ENCODE measurements around the gene NSUN4.

Gene NSUN4

GRCh38 chr1:46401964-46402626, 61.5 kb downstream of the NSUN4 start:
- Histone ChIP-seq H3K9ac (ENCODE audit: low read length in 5 of 5) (no peak overlapping the region), H3K9me3 (ENCODE audit: control insufficient read depth in 5 of 5, low read length in 5 of 5) (no peaks in the 10 kb centered on the region), H3K4me3 (ENCODE audit: low read depth in 1 of 5, low read length in 5 of 5) (peak overlapping the region in 3 of 5 donors; percentile 26 to 40 (median 37))

DNA sequence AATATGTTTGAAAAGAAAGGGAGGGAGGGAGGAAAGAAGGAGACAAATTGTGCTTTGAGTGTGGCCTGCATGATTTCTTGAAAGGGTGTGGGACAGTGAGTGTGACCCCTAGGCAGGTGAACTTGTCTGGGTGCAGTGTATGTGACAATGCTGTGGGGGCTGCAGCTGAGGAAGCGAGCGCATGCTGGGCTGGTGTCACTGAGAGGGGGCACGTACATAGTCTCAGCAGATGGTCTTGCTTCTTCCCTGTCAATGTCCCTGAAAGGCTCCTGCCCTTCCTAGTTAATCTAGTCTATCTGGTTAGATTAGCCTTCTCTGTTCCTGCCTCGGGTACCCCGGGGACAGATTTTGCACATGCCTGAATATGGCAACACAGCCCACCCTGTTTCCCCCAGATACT, 63.3 kb downstream of the NSUN4 start:
- Histone ChIP-seq H3K36me3 (ENCODE audit: control insufficient read depth in 5 of 5, insufficient read depth in 5 of 5, low read length in 5 of 5) (peaks cover 0 to 13% (median 9%) of the 10 kb centered on the region in 5 donors), H3K9me3 (ENCODE audit: control insufficient read depth in 5 of 5, low read length in 5 of 5) (no peaks in the 10 kb centered on the region), H3K9ac (ENCODE audit: low read length in 5 of 5) (no peak overlapping the region), H3K4me1 (ENCODE audit: control insufficient read depth in 5 of 5, insufficient read depth in 5 of 5, low read length in 5 of 5) (peaks cover 2 to 23% (median 19%) of the 10 kb centered on the region in 5 donors), H3K27ac (ENCODE audit: low read depth, low read length) (no peak overlapping the region), H3K27me3 (ENCODE audit: control insufficient read depth in 5 of 5, insufficient read depth in 4 of 5, low read length in 5 of 5) (no peaks in the 10 kb centered on the region), H3K4me3 (ENCODE audit: low read depth in 1 of 5, low read length in 5 of 5) (no peak overlapping the region)

More at GRCh38 chr1:46401964-46402626, 61.5 kb downstream of the NSUN4 start:
- Histone ChIP-seq H3K27me3 (ENCODE audit: control insufficient read depth in 5 of 5, insufficient read depth in 4 of 5, low read length in 5 of 5) (no peaks in the 10 kb centered on the region), H3K4me1 (ENCODE audit: control insufficient read depth in 5 of 5, insufficient read depth in 5 of 5, low read length in 5 of 5) (peaks cover 2 to 23% (median 19%) of the 10 kb centered on the region in 5 donors), H3K27ac (ENCODE audit: low read depth, low read length) (peak overlapping the region; percentile 55), H3K36me3 (ENCODE audit: control insufficient read depth in 5 of 5, insufficient read depth in 5 of 5, low read length in 5 of 5) (peaks cover 0 to 7% (median 2%) of the 10 kb centered on the region in 5 donors)

- Histone ChIP-seq H3K36me3 (ENCODE audit: control insufficient read depth in 5 of 5, insufficient read depth in 5 of 5, low read length in 5 of 5) (peaks cover 0 to 16% (median 13%) of the 10 kb centered on the region in 5 donors), H3K27ac (ENCODE audit: low read depth, low read length) (no peak overlapping the region), H3K9ac (ENCODE audit: low read length in 5 of 5) (no peak overlapping the region), H3K9me3 (ENCODE audit: control insufficient read depth in 5 of 5, low read length in 5 of 5) (no peaks in the 10 kb centered on the region), H3K4me1 (ENCODE audit: control insufficient read depth in 5 of 5, insufficient read depth in 5 of 5, low read length in 5 of 5) (peaks cover 2 to 23% (median 19%) of the 10 kb centered on the region in 5 donors), H3K4me3 (ENCODE audit: low read depth in 1 of 5, low read length in 5 of 5) (no peak overlapping the region), H3K27me3 (ENCODE audit: control insufficient read depth in 5 of 5, insufficient read depth in 4 of 5, low read length in 5 of 5) (no peaks in the 10 kb centered on the region)
Measured at GRCh38 chr1:46404482-46405196, 64.0 kb downstream of the NSUN4 start.

DNA sequence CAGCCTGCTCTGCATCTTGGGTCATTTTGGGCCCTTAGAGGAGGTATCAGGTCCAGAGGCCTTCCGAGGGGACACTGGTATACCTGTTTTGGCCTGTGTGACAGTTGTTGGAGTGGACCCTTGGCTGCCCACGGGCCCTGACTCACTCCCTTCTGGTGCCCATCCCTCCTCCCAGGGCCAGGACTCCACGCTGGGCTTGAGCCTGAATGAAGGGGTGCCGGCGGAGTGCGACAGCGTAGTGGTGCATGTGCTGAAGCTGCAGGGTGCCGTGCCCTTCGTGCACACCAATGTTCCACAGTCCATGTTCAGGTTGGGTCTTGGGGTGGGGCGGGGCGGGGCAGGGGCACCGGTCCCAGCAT, 64.6 kb downstream of the NSUN4 start:
- Histone ChIP-seq H3K9ac (ENCODE audit: low read length in 5 of 5) (no peak overlapping the region), H3K36me3 (ENCODE audit: control insufficient read depth in 5 of 5, insufficient read depth in 5 of 5, low read length in 5 of 5) (peaks cover 0 to 17% (median 13%) of the 10 kb centered on the region in 5 donors)

DNA sequence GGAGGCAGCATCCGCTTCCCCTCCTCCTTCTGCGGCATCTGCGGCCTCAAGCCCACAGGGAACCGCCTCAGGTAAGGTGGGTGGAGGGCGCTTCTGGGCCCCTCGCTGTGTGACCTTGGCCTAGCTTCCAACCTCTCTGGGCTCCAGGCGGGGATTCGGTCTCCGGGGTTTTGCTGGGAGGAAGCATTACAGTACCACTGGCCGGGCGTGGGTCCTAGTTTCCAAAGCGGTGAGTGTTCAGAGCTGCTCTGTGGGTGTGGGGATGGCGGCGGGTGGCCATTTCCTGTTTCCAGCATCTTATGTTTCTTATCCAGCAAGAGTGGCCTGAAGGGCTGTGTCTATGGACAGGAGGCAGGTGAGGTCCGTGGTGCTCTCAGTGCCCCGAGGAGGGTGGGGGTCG, 65.1 kb downstream of the NSUN4 start:
- H3K36me3 ChIP-seq (ENCODE audit: control insufficient read depth in 5 of 5, insufficient read depth in 5 of 5, low read length in 5 of 5) = peaks cover 0 to 17% (median 13%) of the 10 kb centered on the region in 5 donors
- H3K27ac ChIP-seq (ENCODE audit: low read depth, low read length) = no peak overlapping the region
- peak overlapping the region in 1 of 5 donors; percentile 63 for H3K9ac ChIP-seq (ENCODE audit: low read length in 5 of 5)
- H3K9me3 ChIP-seq (ENCODE audit: control insufficient read depth in 5 of 5, low read length in 5 of 5) = no peaks in the 10 kb centered on the region
- peaks cover 2 to 23% (median 19%) of the 10 kb centered on the region in 5 donors for H3K4me1 ChIP-seq (ENCODE audit: control insufficient read depth in 5 of 5, insufficient read depth in 5 of 5, low read length in 5 of 5)
- no peak overlapping the region for H3K4me3 ChIP-seq (ENCODE audit: low read depth in 1 of 5, low read length in 5 of 5)
- no peaks in the 10 kb centered on the region for H3K27me3 ChIP-seq (ENCODE audit: control insufficient read depth in 5 of 5, insufficient read depth in 4 of 5, low read length in 5 of 5)

More for the DNA sequence above, 64.6 kb downstream of the NSUN4 start:
- no peaks in the 10 kb centered on the region for H3K27me3 ChIP-seq (ENCODE audit: control insufficient read depth in 5 of 5, insufficient read depth in 4 of 5, low read length in 5 of 5)
- H3K27ac ChIP-seq (ENCODE audit: low read depth, low read length) = no peak overlapping the region
- peaks cover 2 to 23% (median 19%) of the 10 kb centered on the region in 5 donors for H3K4me1 ChIP-seq (ENCODE audit: control insufficient read depth in 5 of 5, insufficient read depth in 5 of 5, low read length in 5 of 5)
- no peaks in the 10 kb centered on the region for H3K9me3 ChIP-seq (ENCODE audit: control insufficient read depth in 5 of 5, low read length in 5 of 5)
- no peak overlapping the region for H3K4me3 ChIP-seq (ENCODE audit: low read depth in 1 of 5, low read length in 5 of 5)

GRCh38 chr1:46406881-46407608, 66.4 kb downstream of the NSUN4 start:
- Histone ChIP-seq H3K9ac (ENCODE audit: low read length in 5 of 5) (no peak overlapping the region), H3K27me3 (ENCODE audit: control insufficient read depth in 5 of 5, insufficient read depth in 4 of 5, low read length in 5 of 5) (no peaks in the 10 kb centered on the region), H3K9me3 (ENCODE audit: control insufficient read depth in 5 of 5, low read length in 5 of 5) (no peaks in the 10 kb centered on the region), H3K36me3 (ENCODE audit: control insufficient read depth in 5 of 5, insufficient read depth in 5 of 5, low read length in 5 of 5) (peaks cover 0 to 22% (median 13%) of the 10 kb centered on the region in 5 donors), H3K27ac (ENCODE audit: low read depth, low read length) (no peak overlapping the region), H3K4me3 (ENCODE audit: low read depth in 1 of 5, low read length in 5 of 5) (no peak overlapping the region), H3K4me1 (ENCODE audit: control insufficient read depth in 5 of 5, insufficient read depth in 5 of 5, low read length in 5 of 5) (peaks cover 2 to 15% (median 12%) of the 10 kb centered on the region in 5 donors)

GRCh38 chr1:46407636-46408035, 67.0 kb downstream of the NSUN4 start:
- Histone ChIP-seq H3K4me1 (ENCODE audit: control insufficient read depth in 5 of 5, insufficient read depth in 5 of 5, low read length in 5 of 5) (peaks cover 0 to 10% (median 9%) of the 10 kb centered on the region in 5 donors), H3K9me3 (ENCODE audit: control insufficient read depth in 5 of 5, low read length in 5 of 5) (no peaks in the 10 kb centered on the region), H3K9ac (ENCODE audit: low read length in 5 of 5) (no peak overlapping the region), H3K4me3 (ENCODE audit: low read depth in 1 of 5, low read length in 5 of 5) (no peak overlapping the region), H3K36me3 (ENCODE audit: control insufficient read depth in 5 of 5, insufficient read depth in 5 of 5, low read length in 5 of 5) (peaks cover 0 to 22% (median 13%) of the 10 kb centered on the region in 5 donors), H3K27me3 (ENCODE audit: control insufficient read depth in 5 of 5, insufficient read depth in 4 of 5, low read length in 5 of 5) (no peaks in the 10 kb centered on the region), H3K27ac (ENCODE audit: low read depth, low read length) (no peak overlapping the region)

DNA sequence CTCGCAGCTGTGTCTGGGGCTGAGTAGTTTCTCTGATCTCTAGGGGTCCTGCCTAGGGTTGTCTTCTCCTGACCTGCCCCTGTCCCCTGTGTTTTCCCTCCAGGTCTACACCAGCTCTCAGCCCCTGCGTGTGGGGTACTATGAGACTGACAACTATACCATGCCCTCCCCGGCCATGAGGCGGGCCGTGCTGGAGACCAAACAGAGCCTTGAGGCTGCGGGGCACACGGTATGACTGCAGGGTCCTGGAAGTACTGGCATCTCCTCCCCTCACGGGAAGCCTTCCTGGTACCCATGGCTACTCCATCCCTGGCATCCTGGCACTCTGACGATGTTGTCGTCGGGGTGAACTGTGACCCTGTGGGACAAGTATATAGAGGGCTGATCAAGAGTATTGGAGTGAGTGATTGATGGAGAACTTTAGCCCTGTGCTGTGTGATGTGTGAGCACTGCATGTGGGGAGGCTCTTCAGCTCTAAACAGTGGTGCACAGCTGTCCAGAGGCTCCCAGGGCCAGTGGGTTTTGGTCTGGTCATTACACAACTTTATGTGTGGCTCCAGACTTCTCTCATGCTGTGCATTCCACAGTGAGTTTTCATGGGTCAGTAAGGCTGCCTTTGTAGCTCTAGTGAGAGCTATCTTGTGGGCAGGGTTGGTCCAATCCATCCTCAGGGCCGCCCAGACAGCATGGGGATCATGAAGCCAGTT, 67.9 kb downstream of the NSUN4 start:
- peaks cover 0 to 29% (median 18%) of the 10 kb centered on the region in 5 donors for H3K36me3 ChIP-seq (ENCODE audit: control insufficient read depth in 5 of 5, insufficient read depth in 5 of 5, low read length in 5 of 5)
- H3K27me3 ChIP-seq (ENCODE audit: control insufficient read depth in 5 of 5, insufficient read depth in 4 of 5, low read length in 5 of 5) = no peaks in the 10 kb centered on the region
- no peaks in the 10 kb centered on the region for H3K9me3 ChIP-seq (ENCODE audit: control insufficient read depth in 5 of 5, low read length in 5 of 5)
- no peak overlapping the region for H3K4me3 ChIP-seq (ENCODE audit: low read depth in 1 of 5, low read length in 5 of 5)
- H3K9ac ChIP-seq (ENCODE audit: low read length in 5 of 5) = no peak overlapping the region
- H3K4me1 ChIP-seq (ENCODE audit: control insufficient read depth in 5 of 5, insufficient read depth in 5 of 5, low read length in 5 of 5) = peaks cover 0 to 10% (median 9%) of the 10 kb centered on the region in 5 donors
- no peak overlapping the region for H3K27ac ChIP-seq (ENCODE audit: low read depth, low read length)

- no peaks in the 10 kb centered on the region for H3K9me3 ChIP-seq (ENCODE audit: control insufficient read depth in 5 of 5, low read length in 5 of 5)
- peak overlapping the region in 1 of 5 donors; percentile 16 for H3K9ac ChIP-seq (ENCODE audit: low read length in 5 of 5)
- peaks cover 0 to 10% (median 9%) of the 10 kb centered on the region in 5 donors for H3K4me1 ChIP-seq (ENCODE audit: control insufficient read depth in 5 of 5, insufficient read depth in 5 of 5, low read length in 5 of 5)
- H3K27ac ChIP-seq (ENCODE audit: low read depth, low read length) = no peak overlapping the region
- no peak overlapping the region for H3K4me3 ChIP-seq (ENCODE audit: low read depth in 1 of 5, low read length in 5 of 5)
- H3K27me3 ChIP-seq (ENCODE audit: control insufficient read depth in 5 of 5, insufficient read depth in 4 of 5, low read length in 5 of 5) = no peaks in the 10 kb centered on the region
- peaks cover 0 to 33% (median 22%) of the 10 kb centered on the region in 5 donors for H3K36me3 ChIP-seq (ENCODE audit: control insufficient read depth in 5 of 5, insufficient read depth in 5 of 5, low read length in 5 of 5)
Measured at GRCh38 chr1:46409063-46409372, 68.4 kb downstream of the NSUN4 start.

Measured in subcutaneous abdominal adipose tissue (tissue), 5 donors.